Keratinocyte (primary cell): ENCODE data around the gene TRAPPC6A.

Experiments
- EZH2 ChIP-seq: IDR thresholded peaks from one replicate; pipeline ENCODE4 v1.6.1; 2012; ENCODE audit warnings: inconsistent platforms, mild to moderate bottlenecking, low read length, moderate library complexity
- TF ChIP-seq, protein P1 (sequence below), 3 experiments: IDR thresholded peaks in 1 of 3; conservative IDR thresholded peaks in 1 of 3; optimal IDR thresholded peaks in 1 of 3; 2 replicates in 2 of 3; 3 replicates in 1 of 3; pipeline versions ENCODE3 to v1.5.1; 2011; ENCODE audit warnings: low read length in 3 of 3, mild to moderate bottlenecking in 3 of 3, moderate library complexity in 2 of 3, control low read depth in 1 of 3, inconsistent platforms in 1 of 3; ENCODE audit not compliant: insufficient read depth in 2 of 3; ENCODE audit errors: extremely low read depth in 1 of 3

DNA sequence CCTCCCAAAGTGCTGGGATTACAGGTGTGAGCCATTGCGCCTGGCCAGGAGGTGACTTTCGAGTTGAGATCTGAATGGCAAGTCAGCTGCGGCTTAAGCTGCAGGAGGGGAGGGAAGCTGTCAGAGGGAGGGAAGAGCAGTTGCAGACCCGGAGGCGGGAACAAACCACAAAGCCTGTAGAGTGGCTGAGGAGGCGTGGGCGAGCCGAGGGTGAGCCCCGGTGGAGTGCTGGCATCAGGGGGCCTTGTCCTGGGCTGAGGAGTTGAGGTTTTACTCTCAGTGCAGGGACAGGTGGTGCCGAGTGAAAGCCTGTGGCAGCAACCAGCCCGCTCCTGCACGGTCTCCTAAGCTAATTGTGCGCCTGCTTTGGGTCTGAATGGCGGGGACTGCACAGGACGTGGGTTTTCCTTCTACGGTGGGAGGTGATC lies 60.9 kb downstream of the TRAPPC6A start:
- TF ChIP-seq, protein P1, sequence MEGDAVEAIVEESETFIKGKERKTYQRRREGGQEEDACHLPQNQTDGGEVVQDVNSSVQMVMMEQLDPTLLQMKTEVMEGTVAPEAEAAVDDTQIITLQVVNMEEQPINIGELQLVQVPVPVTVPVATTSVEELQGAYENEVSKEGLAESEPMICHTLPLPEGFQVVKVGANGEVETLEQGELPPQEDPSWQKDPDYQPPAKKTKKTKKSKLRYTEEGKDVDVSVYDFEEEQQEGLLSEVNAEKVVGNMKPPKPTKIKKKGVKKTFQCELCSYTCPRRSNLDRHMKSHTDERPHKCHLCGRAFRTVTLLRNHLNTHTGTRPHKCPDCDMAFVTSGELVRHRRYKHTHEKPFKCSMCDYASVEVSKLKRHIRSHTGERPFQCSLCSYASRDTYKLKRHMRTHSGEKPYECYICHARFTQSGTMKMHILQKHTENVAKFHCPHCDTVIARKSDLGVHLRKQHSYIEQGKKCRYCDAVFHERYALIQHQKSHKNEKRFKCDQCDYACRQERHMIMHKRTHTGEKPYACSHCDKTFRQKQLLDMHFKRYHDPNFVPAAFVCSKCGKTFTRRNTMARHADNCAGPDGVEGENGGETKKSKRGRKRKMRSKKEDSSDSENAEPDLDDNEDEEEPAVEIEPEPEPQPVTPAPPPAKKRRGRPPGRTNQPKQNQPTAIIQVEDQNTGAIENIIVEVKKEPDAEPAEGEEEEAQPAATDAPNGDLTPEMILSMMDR (optimal IDR thresholded peaks at IDR 0.05 in 1 of 3, IDR thresholded peaks at IDR 0.05 in 1 of 3, conservative IDR thresholded peaks at IDR 0.05 in 1 of 3; ENCODE audit: extremely low read depth in 1 of 3, insufficient read depth in 2 of 3, low read length in 3 of 3): no peak
- no peak for TF ChIP-seq EZH2
